Ovary (tissue), 3 donors: ENCODE data around the gene CILP2.

Experiments
- POLR2A ChIP-seq: fragments of 450-650 bp; IDR thresholded peaks from one replicate; pipeline ENCODE4 v1.6.1; 2017; ENCODE audit warnings: antibody characterized with exemption, mild to moderate bottlenecking, moderate library complexity
- TF ChIP-seq, protein P1 (sequence below), 3 donors: fragments of 450-650 bp in 2 of 3; fragments of 200-600 bp in 1 of 3; IDR thresholded peaks; one replicate each; pipeline versions ENCODE4 v1.5.1 to v1.8.0; 2016 to 2022; ENCODE audit warnings: antibody characterized with exemption in 3 of 3, mild to moderate bottlenecking in 1 of 3
- donor health status: DM: no; HTN: no; CAD: no.

- TF ChIP-seq, protein P1, sequence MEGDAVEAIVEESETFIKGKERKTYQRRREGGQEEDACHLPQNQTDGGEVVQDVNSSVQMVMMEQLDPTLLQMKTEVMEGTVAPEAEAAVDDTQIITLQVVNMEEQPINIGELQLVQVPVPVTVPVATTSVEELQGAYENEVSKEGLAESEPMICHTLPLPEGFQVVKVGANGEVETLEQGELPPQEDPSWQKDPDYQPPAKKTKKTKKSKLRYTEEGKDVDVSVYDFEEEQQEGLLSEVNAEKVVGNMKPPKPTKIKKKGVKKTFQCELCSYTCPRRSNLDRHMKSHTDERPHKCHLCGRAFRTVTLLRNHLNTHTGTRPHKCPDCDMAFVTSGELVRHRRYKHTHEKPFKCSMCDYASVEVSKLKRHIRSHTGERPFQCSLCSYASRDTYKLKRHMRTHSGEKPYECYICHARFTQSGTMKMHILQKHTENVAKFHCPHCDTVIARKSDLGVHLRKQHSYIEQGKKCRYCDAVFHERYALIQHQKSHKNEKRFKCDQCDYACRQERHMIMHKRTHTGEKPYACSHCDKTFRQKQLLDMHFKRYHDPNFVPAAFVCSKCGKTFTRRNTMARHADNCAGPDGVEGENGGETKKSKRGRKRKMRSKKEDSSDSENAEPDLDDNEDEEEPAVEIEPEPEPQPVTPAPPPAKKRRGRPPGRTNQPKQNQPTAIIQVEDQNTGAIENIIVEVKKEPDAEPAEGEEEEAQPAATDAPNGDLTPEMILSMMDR (IDR thresholded peaks at IDR 0.05) = no peak
- TF ChIP-seq POLR2A = no peak
Observed at GRCh38 chr19:19570571-19570970, 32.5 kb downstream of the CILP2 start.
